ENCODE measurements around the gene SEMA3B. TPM values are rescaled to one million over a fixed set of nuclear protein-coding genes. Genes with fewer than 3 reads are reported as not detected.
"Not testable (repeated sequence)": the region's sequence is repeated elsewhere in the genome, so short reads cannot be mapped to it uniquely, and the experiment has no call there.

The SEMA3B gene
- total RNA-seq, 1 donor from 2014 or later, result 1.4 TPM

DNA sequence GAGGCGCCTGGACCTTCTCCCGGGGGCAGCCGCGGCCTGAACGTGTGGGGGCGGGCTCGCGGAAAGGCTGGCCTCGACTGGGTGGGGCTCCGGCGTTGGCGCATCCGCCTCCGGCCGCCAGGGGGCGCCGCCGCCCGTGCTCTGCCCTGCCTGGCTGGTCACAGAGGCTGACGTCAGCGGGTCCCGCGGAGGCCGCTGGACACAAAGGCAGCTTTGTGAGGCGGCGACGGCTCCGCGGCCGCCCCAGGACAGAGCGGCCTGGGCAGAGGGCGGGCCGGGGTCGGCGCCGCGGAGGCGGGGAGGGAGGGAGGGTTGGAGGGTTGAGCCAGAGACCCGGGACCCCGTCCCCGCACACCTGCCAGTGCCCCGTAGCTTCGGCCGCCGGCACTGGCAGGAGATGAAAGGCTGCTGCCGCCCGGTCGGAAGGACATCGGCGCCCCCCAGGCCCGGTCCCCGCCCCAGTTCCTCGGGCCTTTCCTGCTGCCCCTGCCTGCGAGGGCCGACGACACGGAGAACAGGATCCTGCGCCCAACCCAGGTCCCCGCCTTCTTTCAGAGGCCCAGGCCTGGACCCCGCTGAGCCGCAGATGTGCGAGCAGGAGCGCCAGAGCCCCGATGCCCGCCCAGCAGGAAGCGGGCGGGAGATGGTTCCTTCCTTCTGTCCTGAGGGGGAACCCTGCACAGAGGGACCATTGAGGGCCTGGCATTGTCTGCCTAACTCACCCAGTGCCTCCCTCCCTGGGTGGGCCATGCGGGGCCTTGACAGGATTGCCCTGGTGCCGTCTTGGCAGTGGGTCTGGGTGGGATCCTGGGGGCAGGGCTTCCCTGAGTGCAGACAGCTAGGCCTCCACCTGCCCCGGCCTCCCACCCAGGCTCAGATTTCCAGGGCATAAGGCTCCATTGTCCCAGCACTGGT, 8.7 kb upstream of the SEMA3B start:
- peak; percentile 96 for DNase-seq

DNA sequence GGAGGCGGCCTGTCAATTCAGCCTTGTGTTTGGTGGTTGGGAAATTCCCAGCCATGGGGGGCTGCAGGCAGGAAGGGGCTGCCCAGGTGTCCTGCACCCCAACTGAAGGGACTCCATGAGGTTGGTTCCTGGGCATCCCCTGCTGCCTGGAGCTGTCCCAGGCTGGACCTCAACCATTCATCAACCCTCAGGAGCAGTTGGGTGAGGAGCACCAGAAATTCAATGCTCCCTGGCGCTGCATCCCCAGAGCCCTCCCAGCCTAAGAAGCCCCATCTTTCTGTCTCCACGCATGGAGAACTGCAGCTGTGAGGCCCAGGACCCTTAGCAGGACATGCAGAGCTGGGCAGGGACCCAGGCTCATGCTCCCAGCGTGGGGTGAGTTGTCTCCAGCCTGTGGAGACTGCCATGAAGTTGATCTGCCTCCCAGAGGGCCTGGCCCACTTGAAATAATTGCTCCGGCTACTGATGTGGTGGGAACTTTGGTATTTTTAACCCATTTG, 8.0 kb upstream of the SEMA3B start:
- DNase-seq, result no peak

DNA sequence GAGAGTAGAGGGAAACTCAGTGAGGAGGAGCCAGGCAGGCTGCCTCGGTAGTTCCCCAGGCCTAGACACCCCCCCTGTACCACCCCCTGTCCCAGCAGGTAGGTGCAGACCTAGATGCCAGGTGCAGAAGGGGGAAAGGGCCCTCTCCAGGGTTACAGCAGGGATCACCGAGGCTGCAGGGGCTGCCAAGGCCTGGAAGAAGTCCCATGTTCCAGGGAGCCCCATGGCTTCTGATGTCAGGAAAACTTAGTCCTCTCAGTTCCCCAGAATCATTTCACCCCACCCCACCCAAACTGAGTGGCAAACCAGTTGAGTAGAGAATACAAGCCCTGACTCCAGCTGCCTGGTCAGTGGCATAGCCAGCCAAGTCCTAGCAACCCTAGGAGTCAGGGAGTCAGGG, 7.4 kb upstream of the SEMA3B start:
- DNase-seq, result no peak

DNA sequence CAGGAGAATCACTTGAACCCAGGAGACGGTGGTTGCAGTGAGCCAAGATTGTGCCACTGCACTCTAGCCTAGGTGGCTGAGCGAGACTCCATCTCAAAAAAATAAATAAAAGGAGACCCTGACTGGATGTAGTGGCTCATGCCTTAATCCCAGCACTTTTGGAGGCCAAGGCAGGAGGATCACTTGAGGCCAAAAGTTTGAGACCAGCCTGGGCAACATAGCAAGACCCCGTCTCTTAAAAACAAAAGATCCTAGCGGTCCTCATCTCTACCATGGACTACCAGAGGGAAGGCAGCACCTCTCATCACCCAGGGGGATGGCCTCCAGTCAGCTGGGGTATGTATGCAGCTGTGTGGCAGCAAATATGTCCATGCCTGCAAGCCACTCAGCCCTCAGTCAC, 6.7 kb upstream of the SEMA3B start:
- not testable (repeated sequence) for DNase-seq

DNA sequence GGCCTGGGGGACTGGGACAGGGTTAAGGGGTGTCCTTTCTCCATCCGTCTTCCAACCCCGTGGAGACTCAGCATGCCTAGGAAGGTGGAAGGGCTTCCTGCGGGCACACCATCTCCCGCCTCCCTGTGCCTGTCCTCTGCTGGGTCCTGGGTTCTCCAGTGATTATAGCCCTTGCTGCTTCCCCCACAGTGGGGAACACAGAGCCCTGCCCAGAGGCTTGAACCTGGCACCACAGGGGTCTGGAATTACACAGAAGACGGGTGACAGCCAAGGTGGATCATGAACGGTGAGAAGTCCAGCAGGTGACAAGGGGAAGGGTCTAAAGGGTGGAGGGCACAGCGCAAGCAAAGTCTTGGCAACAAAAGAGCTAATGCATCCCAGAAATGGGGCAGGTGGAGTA, 6.2 kb upstream of the SEMA3B start:
- no peak for DNase-seq

DNA sequence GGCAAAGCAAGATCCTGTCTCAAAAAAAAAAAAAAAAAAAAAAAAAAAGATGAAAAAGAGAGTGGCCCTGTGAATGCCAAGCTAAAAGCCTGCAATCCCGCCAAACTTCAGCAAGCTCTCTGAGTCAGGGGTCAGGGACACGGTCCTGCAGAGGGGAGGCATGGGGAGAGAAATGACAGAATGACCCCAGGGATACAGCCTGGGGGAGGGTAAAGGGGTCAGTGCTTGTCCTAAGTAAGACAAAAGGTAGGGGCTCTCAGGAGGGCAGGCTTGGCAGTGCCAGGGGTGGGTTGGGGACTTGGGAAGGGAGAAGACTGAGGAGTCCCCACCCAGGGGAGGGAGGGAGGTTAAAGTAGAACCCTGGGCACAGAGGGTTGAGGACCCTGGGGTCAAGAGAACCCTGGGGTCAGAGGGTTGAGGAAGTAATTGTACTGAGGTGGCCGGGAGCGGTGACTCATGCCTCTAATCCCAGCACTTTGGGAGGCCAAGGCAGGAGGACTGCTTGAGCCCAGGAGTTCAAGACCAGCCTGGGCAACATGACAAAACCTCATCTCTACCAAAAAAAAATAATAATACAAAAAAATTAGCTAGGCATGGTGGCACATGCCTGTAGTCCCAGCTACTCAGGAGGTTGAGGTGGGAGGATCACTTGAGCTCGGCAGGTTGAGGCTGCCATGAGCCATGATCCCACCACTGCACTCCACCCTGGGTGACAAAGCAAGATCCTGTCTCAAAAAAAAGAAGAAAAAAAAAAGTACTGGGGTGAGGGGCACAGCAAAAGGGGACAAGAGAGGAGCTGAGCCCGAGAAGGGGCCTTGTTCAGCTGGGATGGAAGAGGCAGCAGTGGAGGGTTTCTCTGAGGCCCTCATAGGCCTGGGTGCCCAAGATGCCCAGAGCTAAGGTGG, 5.2 kb upstream of the SEMA3B start:
- DNase-seq, result no peak

DNA sequence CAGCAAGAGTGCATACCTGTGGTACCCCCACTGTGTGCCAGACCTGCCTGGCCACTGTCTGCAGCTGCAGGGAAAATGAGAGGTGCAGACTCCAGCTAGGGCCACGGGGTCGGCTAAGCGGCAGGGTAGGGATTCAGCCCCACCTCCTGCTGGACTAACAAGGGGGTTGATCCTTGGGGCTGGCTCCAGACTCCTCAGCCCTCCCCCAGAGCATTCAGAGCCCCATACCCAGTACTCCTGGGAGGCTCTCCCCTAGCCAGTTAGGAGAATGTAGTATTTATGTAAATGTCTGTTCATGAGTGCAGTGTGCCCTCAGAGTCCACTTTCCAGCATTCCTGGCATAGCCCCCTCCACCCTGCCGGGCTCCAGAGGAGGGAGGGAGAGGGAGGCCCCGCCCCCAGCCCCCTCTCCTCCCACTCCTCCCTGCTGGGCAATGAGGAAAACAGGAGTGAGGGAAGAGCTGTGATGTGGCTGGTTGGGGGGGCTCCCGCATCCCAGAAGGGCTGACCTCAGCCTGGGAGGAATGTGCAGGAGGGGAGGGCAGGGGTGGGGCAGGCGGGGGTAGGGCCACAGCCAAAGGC, 4.5 kb upstream of the SEMA3B start:
- peak; percentile 40 for DNase-seq

DNA sequence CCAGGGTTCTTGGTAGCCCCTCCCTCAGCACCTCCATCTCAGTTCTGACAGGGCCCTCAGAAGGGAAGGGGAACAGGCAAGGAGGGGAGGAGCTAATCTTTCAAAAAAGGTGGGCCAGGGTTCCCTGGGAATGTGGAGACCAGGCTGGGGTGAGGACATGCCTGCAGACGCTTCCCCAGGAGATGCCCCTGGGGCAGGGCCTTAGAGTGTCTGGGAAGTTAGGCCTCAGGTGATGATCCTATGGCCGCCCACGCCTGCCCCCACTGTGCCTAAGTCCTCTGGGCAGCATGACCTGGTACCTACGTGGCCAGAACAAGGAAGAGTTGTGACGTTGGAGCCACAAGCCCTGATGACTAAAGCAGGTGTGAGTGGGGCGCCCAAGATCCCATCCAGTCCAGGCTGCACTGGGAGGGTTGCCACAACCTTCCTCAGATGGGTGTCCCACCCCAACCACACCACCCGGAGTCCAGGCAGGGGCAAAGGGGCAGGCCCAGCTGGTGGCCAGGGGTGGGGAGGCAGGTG, 3.9 kb upstream of the SEMA3B start:
- no peak for DNase-seq

DNA sequence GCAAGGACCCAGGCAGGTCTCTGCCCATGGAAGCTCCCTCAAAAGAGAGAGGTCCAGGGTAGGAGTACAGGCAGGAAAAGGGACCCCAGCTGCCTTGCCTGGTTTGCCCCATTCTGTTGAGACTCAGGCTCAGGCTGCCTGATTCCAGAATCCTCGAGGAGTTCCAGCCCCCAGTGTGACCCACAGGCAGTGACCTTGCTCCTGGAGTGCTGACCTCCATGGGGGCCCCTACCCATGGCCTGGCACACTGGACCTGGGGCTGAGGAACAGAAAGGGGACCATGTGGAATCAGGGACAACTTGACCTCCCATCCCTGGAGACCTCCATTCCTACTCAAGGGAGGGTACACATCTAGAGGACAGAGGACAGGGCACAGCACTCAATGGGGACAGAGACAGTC, 3.4 kb upstream of the SEMA3B start:
- DNase-seq, result no peak

DNA sequence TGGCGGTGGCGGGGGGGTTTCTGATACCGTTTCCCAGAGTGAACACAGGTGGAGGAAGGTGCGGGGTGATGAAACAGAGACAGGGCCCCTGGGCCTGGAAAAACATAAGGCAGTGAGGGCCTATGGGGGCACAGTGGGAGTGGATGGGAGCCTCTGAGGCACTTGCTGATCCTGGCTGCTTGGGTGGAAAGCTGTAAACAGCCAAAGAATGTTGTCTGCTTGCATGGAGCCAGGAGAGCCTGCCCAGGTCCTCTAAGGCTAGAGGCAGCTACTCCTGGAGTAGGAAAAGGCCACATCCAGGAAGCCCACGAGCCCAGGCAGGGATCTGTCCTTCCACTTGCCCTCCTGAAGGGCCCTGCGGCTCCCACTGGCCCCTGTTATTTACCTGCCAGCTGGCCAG, 2.9 kb upstream of the SEMA3B start:
- no peak for DNase-seq

DNA sequence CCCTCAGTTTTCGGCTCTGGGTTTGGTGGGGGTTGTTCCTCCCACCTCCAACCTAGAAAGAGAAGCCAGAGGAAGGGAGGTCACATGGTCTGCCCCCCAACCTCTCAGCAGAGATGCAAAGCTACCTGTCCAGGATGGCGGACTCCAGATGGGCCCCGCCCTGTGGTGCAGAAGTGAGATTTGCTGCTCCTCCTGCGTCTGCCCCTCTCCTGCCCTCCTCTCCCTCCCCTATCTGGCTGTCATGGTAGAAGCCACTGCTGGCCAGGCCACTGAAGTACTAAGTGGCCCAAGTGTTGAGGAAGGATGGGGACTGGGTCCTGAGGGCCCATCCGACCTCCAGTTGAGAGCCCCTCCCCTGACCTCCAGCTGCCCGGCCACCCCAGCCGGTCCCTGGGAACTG, 2.1 kb upstream of the SEMA3B start:
- DNase-seq, result no peak

DNA sequence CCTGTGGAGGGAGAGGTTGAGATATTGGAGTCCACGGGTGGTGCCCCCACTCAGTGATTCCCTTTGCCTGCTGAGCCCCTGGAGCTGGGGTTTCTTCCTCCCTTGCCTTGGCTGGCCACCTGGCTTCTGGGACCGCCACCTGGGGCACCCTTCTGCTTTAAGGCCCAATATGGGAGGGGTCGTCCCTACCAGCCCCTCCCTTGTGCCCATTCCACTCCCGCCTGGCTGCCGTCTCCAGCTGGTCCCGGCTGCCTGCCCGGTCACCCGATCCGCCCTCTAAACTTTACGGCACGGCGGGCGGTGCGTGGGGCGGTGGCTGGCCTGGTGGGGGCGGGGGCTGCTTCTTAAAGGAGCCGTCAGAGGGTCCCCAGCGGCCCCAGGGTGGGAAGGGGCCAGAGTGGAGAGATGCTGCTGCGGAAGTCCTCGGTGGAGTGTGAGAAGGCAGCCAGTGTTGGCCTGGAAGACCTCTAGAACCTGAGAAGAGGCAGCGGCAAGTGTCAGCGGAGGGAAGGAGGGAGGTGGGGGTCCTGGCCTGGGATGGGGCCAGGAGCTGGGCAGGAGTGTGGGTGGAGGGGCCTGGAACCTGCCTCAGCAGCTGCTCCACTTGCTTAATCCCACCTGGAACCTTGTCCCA, 1.6 kb upstream of the SEMA3B start:
- no peak for DNase-seq

DNA sequence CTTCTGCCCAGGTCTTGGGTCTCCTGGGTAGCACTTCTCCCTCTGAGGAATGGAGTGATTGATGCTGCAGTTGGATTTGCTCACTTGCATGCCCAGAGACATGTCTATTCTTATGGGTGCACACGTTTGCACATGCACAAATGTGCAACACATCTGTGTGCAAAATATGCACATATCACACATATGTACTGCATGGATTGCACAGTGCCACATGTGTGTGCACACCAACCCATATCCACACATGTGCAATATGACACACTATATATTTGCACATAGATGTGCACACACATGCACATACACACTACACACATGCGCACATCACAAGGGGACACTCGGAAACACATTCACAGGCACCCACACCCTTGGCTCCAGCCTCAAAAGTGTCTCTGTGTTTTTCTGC, 671 bp upstream of the SEMA3B start:
- no peak for DNase-seq

DNA sequence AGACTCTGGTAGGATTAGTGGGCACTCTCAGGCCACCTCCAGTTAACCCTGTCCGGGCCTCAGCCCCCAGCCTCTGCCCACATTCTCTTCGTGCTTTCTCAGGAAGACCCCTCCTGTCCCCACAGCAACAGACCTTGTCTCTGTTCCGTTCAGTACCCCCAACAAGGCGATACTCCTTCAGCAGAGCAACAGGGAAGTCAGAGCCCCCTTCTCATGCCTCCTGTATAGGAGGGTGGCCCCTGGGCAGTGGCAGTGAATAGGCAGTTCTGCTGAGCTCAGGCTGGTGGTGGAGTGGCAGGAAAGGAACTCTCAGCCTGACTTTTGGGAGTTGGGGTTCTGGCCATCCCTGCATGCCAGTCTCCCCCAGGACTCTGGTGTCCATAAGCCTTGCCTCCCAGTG, 513 bp downstream of the SEMA3B start:
- DNase-seq, result no peak

DNA sequence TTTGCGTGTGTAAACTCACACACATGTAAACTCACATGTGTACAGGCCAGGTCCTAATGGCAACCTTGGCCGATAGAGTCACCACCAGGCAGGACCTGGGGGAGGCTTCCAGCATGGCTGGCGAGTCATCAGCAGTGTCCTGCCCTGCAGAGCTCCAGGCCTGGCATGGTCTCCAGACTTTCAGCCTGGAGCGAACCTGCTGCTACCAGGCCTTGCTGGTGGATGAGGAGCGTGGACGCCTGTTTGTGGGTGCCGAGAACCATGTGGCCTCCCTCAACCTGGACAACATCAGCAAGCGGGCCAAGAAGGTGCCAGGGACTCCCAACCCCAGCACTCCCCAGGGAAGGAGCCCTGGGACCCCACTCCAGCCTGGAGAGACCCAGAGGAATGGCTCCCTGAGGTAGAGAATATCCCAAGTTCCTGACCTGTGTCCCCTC, 1.0 kb downstream of the SEMA3B start:
- no peak for DNase-seq

DNA sequence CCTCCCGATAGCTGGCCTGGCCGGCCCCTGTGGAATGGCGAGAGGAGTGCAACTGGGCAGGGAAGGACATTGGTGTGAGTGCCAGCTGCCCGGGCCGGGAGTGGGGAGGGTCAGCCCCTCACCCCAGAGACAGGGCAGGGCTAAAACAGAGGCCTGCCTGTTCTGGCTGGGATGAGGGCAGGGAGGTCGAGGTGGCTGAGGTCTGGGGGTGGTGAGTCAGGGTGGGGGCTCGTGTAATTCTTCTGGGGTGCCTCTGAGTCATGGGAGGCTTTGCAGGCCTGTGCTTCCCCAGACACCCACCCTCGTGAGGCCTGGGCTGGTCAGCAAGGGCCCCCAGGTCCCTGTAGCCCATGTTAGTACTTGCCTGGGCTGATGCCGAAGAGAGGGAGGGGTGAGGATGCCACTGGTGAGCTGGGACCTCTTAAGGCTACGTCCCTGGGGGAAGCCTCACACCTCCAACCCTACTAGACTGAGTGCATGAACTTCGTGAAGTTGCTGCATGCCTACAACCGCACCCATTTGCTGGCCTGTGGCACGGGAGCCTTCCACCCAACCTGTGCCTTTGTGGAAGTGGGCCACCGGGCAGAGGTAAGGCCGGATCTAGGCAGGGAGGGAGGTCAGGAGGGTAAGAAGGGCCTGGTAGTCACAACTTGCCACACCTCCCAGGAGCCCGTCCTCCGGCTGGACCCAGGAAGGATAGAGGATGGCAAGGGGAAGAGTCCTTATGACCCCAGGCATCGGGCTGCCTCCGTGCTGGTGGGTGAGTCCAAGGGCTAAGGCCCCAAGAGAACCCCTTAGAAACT, 1.7 kb downstream of the SEMA3B start:
- DNase-seq, result no peak

DNA sequence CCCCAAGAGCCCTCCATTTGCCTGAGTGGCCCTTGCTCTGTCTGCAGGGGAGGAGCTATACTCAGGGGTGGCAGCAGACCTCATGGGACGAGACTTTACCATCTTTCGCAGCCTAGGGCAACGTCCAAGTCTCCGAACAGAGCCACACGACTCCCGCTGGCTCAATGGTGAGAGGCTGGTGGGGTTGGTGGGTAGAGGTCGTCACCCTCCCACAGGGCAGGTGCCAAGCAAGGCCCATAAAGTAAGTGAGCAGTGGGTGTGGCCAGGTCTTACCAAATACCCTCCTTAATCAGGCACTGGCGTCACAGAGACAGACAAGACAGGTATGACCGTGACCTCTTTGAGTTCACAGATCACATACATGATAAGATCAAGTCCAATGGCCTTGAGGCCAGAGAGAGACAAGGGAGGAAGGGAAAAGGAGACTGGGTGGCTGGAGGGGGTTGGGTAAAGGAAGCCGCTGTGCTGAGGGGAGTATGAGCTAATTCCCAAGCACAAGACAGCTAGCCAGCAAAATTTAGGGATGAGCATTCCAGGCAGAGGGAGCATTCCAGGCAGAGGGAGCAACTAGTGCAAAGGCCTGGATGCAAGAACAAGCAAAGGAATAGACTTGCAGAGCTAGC, 2.5 kb downstream of the SEMA3B start:
- DNase-seq, result no peak

DNA sequence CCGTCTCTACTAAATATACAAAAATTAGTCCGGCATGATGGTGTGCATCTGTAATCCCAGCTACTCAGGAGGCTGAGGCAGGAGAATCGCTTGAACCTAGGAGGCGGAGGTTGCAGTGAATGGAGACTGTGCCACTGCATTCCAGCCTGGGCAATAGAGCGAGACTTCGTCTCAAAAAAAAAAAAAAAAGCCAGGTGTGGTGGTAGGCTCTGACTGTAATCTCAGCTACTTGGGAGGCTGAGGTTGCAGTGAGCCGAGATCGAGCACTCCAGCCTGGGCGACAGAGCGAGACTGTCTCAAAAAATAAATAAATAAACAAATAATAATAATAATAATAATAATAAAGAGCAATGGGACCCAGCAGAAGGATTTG, 3.6 kb downstream of the SEMA3B start:
- not testable (repeated sequence) for DNase-seq

DNA sequence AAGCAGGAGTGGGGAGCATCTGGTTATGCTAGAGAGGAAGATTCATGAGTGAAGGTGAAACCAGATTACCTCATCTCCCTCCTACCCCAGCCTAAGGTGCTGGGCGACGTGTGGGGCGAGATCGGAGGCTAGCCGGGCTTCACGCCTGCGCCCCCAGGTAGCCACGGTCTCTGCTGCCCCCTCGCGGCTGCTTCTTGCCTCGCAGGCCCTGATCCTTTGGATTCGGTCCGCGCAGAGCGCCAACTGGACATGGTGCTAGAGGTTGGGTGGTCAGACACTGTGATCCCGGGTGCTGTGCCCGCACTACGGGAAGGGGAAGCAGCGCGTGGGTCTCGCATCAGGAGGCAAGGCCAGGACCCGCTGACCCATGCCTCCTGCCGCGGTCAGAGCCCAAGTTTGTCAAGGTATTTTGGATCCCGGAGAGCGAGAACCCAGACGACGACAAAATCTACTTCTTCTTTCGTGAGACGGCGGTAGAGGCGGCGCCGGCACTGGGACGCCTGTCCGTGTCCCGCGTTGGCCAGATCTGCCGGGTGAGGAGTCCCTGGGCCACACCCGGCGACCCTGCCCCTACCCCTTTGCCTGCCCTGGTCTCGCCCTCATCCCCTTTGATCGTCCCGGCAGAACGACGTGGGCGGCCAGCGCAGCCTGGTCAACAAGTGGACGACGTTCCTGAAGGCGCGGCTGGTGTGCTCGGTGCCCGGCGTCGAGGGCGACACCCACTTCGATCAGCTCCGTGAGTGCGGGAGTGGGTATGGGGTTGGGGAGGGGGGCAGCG, 4.2 kb downstream of the SEMA3B start:
- peak; percentile 88 for DNase-seq

DNA sequence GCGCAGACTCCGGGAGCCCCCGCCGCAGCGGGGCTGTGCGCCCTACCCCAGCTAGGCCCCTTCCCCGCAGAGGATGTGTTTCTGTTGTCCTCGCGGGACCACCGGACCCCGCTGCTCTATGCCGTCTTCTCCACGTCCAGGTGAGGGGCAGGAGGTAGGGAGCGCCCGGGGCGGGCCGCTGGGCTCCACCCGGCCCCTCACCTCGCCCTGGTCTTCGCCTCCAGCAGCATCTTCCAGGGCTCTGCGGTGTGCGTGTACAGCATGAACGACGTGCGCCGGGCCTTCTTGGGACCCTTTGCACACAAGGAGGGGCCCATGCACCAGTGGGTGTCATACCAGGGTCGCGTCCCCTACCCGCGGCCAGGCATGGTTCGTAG, 4.7 kb downstream of the SEMA3B start:
- no peak for DNase-seq

Data from dermis blood vessel endothelial cell (primary cell).